Neural cell (in vitro differentiated cells): Measurements from ENCODE around the gene TSPAN8. TPM values are rescaled to one million over a fixed set of nuclear protein-coding genes. Genes with fewer than 3 reads are reported as not detected.
"Not testable (repeated sequence)": the region's sequence is repeated elsewhere in the genome, so short reads cannot be mapped to it uniquely, and the experiment has no call there.

Source experiments
- H2AFZ ChIP-seq: fragments of 200-600, 300-800 bp; sonication (generic), shearing (Covaris generic); 2 replicates; pipeline ENCODE4 v1.6.0; 2014; ENCODE audit warnings: low read depth, mild to moderate bottlenecking, antibody characterized with exemption, low read length, moderate library complexity
- H3F3A ChIP-seq: fragments of 200-600 bp; shearing (Covaris generic); 2 replicates; pipeline ENCODE4 v1.6.1; 2016; ENCODE audit warnings: mild to moderate bottlenecking, moderate library complexity, mixed read lengths, antibody characterized with exemption, low read length; ENCODE audit not compliant: insufficient read depth, poor library complexity, severe bottlenecking
- H3K27ac ChIP-seq: fragments of 200-600, 300-800 bp; sonication (generic), shearing (Covaris generic); 2 replicates; pipeline ENCODE4 v1.5.1; 2014; ENCODE audit warnings: mild to moderate bottlenecking, low read length, moderate library complexity
- H3K27me3 ChIP-seq: fragments of 300-800, 200-600 bp; sonication (generic), shearing (Covaris generic); 2 replicates; pipeline ENCODE4 v1.6.0; 2014; ENCODE audit warnings: mild to moderate bottlenecking, low read depth, low read length, moderate library complexity; ENCODE audit not compliant: insufficient read depth
- H3K36me3 ChIP-seq: fragments of 300-800, 200-600 bp; sonication (generic), shearing (Covaris generic); 2 replicates; pipeline ENCODE4 v1.5.1; 2014; ENCODE audit warnings: mild to moderate bottlenecking, antibody characterized with exemption, low read length, moderate library complexity; ENCODE audit not compliant: insufficient read depth
- H3K4me2 ChIP-seq: fragments of 300-800, 200-600 bp; sonication (generic), shearing (Covaris generic); 2 replicates; pipeline ENCODE4 v1.6.0; 2014; ENCODE audit warnings: mild to moderate bottlenecking, low read length
- H3K4me3 ChIP-seq: fragments of 300-800, 200-600 bp; sonication (generic), shearing (Covaris generic); 2 replicates; pipeline ENCODE4 v1.5.1; 2014; ENCODE audit warnings: mild to moderate bottlenecking, low read length, moderate library complexity
- H3K79me2 ChIP-seq: fragments of 200-600 bp; shearing (Covaris generic); replicated peaks from 2 replicates; pipeline ENCODE4 v1.6.0; 2014; ENCODE audit warnings: mild to moderate bottlenecking, low read length, moderate library complexity; ENCODE audit not compliant: insufficient read depth
- H3K9ac ChIP-seq: fragments of 300-800, 200-600 bp; sonication (generic), shearing (Covaris generic); 2 replicates; pipeline ENCODE4 v1.6.1; 2016; ENCODE audit warnings: mild to moderate bottlenecking, low read length, mixed read lengths
- H3K9me2 ChIP-seq: fragments of 200-600 bp; shearing (Covaris generic); 2 replicates; pipeline ENCODE4 v1.6.1; 2016; ENCODE audit warnings: mild to moderate bottlenecking, low read length, mixed read lengths; ENCODE audit not compliant: insufficient read depth
- H3K9me3 ChIP-seq: fragments of 200-600, 300-800 bp; sonication (generic), shearing (Covaris generic); 2 replicates; pipeline ENCODE4 v1.6.1; 2016; ENCODE audit warnings: mild to moderate bottlenecking, mixed run types, low read length, moderate library complexity, mixed read lengths
- H4K20me1 ChIP-seq: fragments of 200-600 bp; shearing (Covaris generic); 2 replicates; pipeline ENCODE4 v1.6.1; 2016; ENCODE audit warnings: mild to moderate bottlenecking, mixed run types; ENCODE audit not compliant: insufficient read depth
- EP300 ChIP-seq: fragments of 450-650 bp; conservative IDR thresholded peaks from 2 replicates; pipeline ENCODE4 v1.6.1; 2014; ENCODE audit warnings: antibody characterized with exemption, mild to moderate bottlenecking, moderate library complexity; ENCODE audit not compliant: poor library complexity, severe bottlenecking
- EZH2 ChIP-seq: fragments of 200-600, 300-800 bp; shearing (Covaris generic), sonication (generic); IDR thresholded peaks from 2 replicates; pipeline ENCODE4 v1.6.1; 2014; ENCODE audit warnings: antibody characterized with exemption, low read length, borderline replicate concordance, mild to moderate bottlenecking; ENCODE audit not compliant: insufficient read depth, poor library complexity, severe bottlenecking
- MXI1 ChIP-seq: fragments of 450-650 bp; conservative IDR thresholded peaks from 2 replicates; pipeline ENCODE4 v1.6.1; 2014; ENCODE audit warnings: antibody characterized with exemption, mild to moderate bottlenecking; ENCODE audit not compliant: poor library complexity, severe bottlenecking
- POLR2AphosphoS5 ChIP-seq: IDR thresholded peaks from 2 replicates; pipeline ENCODE4 v1.6.1; 2012
- RAD21 ChIP-seq: fragments of 450-650 bp; conservative IDR thresholded peaks from 2 replicates; pipeline ENCODE4 v1.6.1; 2014; ENCODE audit warnings: antibody characterized with exemption, mild to moderate bottlenecking, moderate library complexity
- SMC3 ChIP-seq: fragments of 450-650 bp; conservative IDR thresholded peaks from 2 replicates; pipeline ENCODE4 v1.6.1; 2014; ENCODE audit warnings: antibody characterized with exemption, mild to moderate bottlenecking, moderate library complexity; ENCODE audit not compliant: poor library complexity
- TAF1 ChIP-seq: IDR thresholded peaks from 2 replicates; pipeline ENCODE4 v1.6.1; 2012; ENCODE audit warnings: low read depth
- polyA plus RNA-seq: library from polyadenylated mRNA; depleted of rRNA; stranded (reverse); fragments of >200 nt; gene quantifications from 2 replicates; pipeline ENCODE4 v1.2.3, GENCODE V29; 2014
- TF ChIP-seq, protein P1 (sequence below): IDR thresholded peaks from 2 replicates; pipeline ENCODE4 v1.6.1; 2012; ENCODE audit warnings: borderline replicate concordance
- TF ChIP-seq, protein P2 (sequence below): fragments of 450-650 bp; IDR thresholded peaks from 2 replicates; pipeline ENCODE4 v1.5.1; 2014; ENCODE audit warnings: antibody characterized with exemption, mild to moderate bottlenecking, moderate library complexity; ENCODE audit not compliant: poor library complexity, severe bottlenecking

TSPAN8 gene
- polyA plus RNA-seq, 1 donor from 2014 or later: not detected

DNA sequence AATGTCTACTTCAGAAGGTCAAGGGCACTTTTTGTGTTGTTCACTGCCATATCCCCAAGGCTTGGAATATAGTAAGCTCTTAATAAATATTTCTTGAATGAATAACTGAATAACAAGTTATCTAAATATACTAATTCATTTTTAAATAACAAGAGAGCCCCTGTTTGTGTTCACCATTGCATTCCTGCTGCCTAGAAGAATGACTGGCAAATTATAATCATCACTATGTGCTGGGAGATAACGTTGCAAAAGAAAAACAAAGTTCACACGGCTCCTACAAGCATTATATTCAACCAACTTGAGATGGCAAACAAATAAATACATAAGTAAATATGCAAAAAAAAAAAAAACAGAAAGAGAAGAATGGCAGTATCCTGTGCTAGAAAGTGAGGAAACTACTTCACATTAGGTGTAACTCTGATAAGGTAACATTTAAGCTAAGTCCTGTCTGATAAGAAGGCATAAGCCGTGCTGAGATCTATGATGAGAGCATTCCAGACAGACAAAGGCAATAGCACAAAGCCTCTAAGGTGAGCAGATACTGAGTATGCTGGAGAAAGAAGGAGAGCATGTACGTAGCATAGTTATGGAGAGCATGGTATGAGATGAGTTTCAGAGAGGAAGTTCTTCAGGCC lies 9.2 kb upstream of the TSPAN8 start:
- no peak for TF ChIP-seq POLR2AphosphoS5
- no peak for TF ChIP-seq SMC3
- no peak for TF ChIP-seq RAD21
- TF ChIP-seq, protein P1, sequence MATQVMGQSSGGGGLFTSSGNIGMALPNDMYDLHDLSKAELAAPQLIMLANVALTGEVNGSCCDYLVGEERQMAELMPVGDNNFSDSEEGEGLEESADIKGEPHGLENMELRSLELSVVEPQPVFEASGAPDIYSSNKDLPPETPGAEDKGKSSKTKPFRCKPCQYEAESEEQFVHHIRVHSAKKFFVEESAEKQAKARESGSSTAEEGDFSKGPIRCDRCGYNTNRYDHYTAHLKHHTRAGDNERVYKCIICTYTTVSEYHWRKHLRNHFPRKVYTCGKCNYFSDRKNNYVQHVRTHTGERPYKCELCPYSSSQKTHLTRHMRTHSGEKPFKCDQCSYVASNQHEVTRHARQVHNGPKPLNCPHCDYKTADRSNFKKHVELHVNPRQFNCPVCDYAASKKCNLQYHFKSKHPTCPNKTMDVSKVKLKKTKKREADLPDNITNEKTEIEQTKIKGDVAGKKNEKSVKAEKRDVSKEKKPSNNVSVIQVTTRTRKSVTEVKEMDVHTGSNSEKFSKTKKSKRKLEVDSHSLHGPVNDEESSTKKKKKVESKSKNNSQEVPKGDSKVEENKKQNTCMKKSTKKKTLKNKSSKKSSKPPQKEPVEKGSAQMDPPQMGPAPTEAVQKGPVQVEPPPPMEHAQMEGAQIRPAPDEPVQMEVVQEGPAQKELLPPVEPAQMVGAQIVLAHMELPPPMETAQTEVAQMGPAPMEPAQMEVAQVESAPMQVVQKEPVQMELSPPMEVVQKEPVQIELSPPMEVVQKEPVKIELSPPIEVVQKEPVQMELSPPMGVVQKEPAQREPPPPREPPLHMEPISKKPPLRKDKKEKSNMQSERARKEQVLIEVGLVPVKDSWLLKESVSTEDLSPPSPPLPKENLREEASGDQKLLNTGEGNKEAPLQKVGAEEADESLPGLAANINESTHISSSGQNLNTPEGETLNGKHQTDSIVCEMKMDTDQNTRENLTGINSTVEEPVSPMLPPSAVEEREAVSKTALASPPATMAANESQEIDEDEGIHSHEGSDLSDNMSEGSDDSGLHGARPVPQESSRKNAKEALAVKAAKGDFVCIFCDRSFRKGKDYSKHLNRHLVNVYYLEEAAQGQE: no peak
- TF ChIP-seq, protein P2, sequence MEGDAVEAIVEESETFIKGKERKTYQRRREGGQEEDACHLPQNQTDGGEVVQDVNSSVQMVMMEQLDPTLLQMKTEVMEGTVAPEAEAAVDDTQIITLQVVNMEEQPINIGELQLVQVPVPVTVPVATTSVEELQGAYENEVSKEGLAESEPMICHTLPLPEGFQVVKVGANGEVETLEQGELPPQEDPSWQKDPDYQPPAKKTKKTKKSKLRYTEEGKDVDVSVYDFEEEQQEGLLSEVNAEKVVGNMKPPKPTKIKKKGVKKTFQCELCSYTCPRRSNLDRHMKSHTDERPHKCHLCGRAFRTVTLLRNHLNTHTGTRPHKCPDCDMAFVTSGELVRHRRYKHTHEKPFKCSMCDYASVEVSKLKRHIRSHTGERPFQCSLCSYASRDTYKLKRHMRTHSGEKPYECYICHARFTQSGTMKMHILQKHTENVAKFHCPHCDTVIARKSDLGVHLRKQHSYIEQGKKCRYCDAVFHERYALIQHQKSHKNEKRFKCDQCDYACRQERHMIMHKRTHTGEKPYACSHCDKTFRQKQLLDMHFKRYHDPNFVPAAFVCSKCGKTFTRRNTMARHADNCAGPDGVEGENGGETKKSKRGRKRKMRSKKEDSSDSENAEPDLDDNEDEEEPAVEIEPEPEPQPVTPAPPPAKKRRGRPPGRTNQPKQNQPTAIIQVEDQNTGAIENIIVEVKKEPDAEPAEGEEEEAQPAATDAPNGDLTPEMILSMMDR: no peak
- no peak for TF ChIP-seq MXI1
- no peak for TF ChIP-seq EP300
- no peak for TF ChIP-seq EZH2
- no peak for TF ChIP-seq TAF1
- Histone ChIP-seq H3K9ac (no peak overlapping the region), H3K27me3 (no peaks in the 10 kb centered on the region), H3K4me2 (no peak overlapping the region), H3F3A (no peaks in the 10 kb centered on the region), H3K9me3 (no peaks in the 10 kb centered on the region), H3K27ac (no peak overlapping the region), H2AFZ (no peak overlapping the region), H3K9me2 (no peaks in the 10 kb centered on the region), H3K4me3 (no peak overlapping the region), H3K36me3 (no peaks in the 10 kb centered on the region), H4K20me1 (no peaks in the 10 kb centered on the region), H3K79me2 (no peaks in the 10 kb centered on the region)

DNA sequence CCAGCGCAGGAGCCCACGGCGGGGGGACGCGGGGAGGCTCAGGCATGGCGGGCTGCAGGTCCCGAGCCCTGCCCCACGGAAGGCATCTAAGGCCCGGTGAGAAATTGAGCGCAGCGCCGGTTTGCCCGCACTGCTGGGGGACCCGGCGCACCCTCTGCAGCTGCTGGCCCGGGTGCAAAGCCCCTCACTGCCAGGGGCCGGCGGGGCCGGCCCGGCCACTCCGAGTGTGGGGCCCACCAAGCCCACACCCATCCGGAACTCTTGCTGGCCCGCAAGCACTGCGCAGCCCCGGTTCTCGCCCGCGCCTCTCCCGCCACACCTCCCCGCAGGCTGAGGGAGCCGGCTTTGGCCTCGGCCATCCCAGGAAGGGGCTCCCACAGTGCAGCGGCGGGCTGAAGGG lies 8.5 kb upstream of the TSPAN8 start:
- Histone ChIP-seq H3K4me3 (no peak overlapping the region), H3K36me3 (no peaks in the 10 kb centered on the region), H3K9me2 (no peaks in the 10 kb centered on the region), H4K20me1 (no peaks in the 10 kb centered on the region), H3K27ac (no peak overlapping the region), H2AFZ (no peak overlapping the region), H3K9ac (no peak overlapping the region), H3K27me3 (no peaks in the 10 kb centered on the region), H3K4me2 (no peak overlapping the region), H3K79me2 (no peaks in the 10 kb centered on the region), H3K9me3 (no peaks in the 10 kb centered on the region), H3F3A (no peaks in the 10 kb centered on the region)
- TF ChIP-seq, protein P1: no peak

DNA sequence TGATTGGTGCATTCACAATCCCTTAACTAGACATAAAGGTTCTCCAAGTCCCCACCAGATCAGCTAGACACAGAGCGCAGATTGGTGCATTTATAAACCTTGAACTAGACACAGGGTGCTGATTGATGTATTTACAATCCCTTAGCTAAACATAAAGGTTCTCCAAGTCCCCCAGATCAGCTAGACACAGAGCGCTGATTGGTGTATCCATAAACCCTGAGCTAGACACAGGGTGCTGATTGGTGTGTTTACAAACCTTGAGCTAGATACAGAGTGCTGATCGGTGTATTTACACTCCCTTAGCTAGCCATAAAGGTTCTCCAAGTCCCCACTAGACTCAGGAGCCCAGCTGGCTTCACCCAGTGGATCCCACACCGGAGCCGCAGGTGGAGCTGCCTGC lies 8.0 kb upstream of the TSPAN8 start:
- not testable (repeated sequence) for H3K36me3 ChIP-seq, H3K27ac ChIP-seq, H3K9me3 ChIP-seq, H3K27me3 ChIP-seq, H3F3A ChIP-seq, H2AFZ ChIP-seq, H3K4me3 ChIP-seq, H3K9me2 ChIP-seq, H4K20me1 ChIP-seq, H3K9ac ChIP-seq, H3K4me2 ChIP-seq, H3K79me2 ChIP-seq
